Neural progenitor cell (in vitro differentiated cells): ENCODE data around the gene ANKRD53. TPM values are rescaled to one million over a fixed set of nuclear protein-coding genes. Genes with fewer than 3 reads are reported as not detected.
"Not testable (repeated sequence)": the region's sequence is repeated elsewhere in the genome, so short reads cannot be mapped to it uniquely, and the experiment has no call there.

Experiments used
- DNase-seq: peaks from one replicate; pipeline ENCODE4 v3.0.0-alpha.2; 2016; ENCODE audit warnings: low spot score
- H2AFZ ChIP-seq: fragments of 200-600 bp; sonication (generic); replicated peaks from 2 replicates; pipeline ENCODE4 v1.6.1; 2016; ENCODE audit warnings: antibody characterized with exemption
- H3F3A ChIP-seq: fragments of 200-600 bp; sonication (generic); 2 replicates; pipeline ENCODE4 v1.6.1; 2016; ENCODE audit warnings: antibody characterized with exemption, low read depth
- H3K27ac ChIP-seq: fragments of 200-600 bp; sonication (generic); 2 replicates; pipeline ENCODE4 v1.5.1; 2016; ENCODE audit warnings: mild to moderate bottlenecking
- H3K27me3 ChIP-seq: fragments of 200-600 bp; sonication (generic); 2 replicates; pipeline ENCODE4 v1.6.1; 2016; ENCODE audit warnings: mild to moderate bottlenecking, moderate library complexity
- H3K36me3 ChIP-seq: fragments of 200-600 bp; sonication (generic); 2 replicates; pipeline ENCODE4 v1.5.1; 2016
- H3K4me1 ChIP-seq: fragments of 200-600 bp; sonication (generic); 2 replicates; pipeline ENCODE4 v1.6.1; 2016; ENCODE audit warnings: mixed run types
- H3K4me2 ChIP-seq: fragments of 200-600 bp; sonication (generic); 2 replicates; pipeline ENCODE4 v1.6.1; 2016
- H3K4me3 ChIP-seq: fragments of 200-600 bp; sonication (generic); 2 replicates; pipeline ENCODE4 v1.5.1; 2016
- H3K79me2 ChIP-seq: fragments of 200-600 bp; sonication (generic); 2 replicates; pipeline ENCODE4 v1.6.1; 2016; ENCODE audit warnings: low read depth
- H3K9ac ChIP-seq: fragments of 200-600 bp; sonication (generic); 2 replicates; pipeline ENCODE4 v1.6.1; 2016
- H3K9me3 ChIP-seq: fragments of 200-600 bp; sonication (generic); 2 replicates; pipeline ENCODE4 v1.5.1; 2016; ENCODE audit warnings: low read depth
- H4K20me1 ChIP-seq: fragments of 200-600 bp; sonication (generic); 2 replicates; pipeline ENCODE4 v1.6.1; 2016; ENCODE audit warnings: low read depth
- H3K27ac Mint-ChIP-seq: 3 replicates; pipeline ENCODE4 v1.8.0; 2021; ENCODE audit warnings: mixed read lengths
- H3K27me3 Mint-ChIP-seq: 2 replicates; pipeline ENCODE4 v1.8.0; 2022; ENCODE audit warnings: low read depth, mild to moderate bottlenecking, inconsistent platforms, moderate library complexity, mixed read lengths; ENCODE audit not compliant: insufficient read depth
- H3K36me3 Mint-ChIP-seq: 3 replicates; pipeline ENCODE4 v1.8.0; 2021; ENCODE audit warnings: mixed read lengths
- H3K4me1 Mint-ChIP-seq: 3 replicates; pipeline ENCODE4 v1.8.0; 2021; ENCODE audit warnings: mixed read lengths
- H3K4me3 Mint-ChIP-seq: 3 replicates; pipeline ENCODE4 v1.8.0; 2021; ENCODE audit warnings: mild to moderate bottlenecking, moderate library complexity, mixed read lengths
- H3K9me3 Mint-ChIP-seq: 3 replicates; pipeline ENCODE4 v1.8.0; 2020; ENCODE audit warnings: mixed read lengths
- EZH2 ChIP-seq: fragments of 200-600 bp; sonication (generic); IDR thresholded peaks from 2 replicates; pipeline ENCODE4 v1.6.1; 2017; ENCODE audit warnings: antibody characterized with exemption, mild to moderate bottlenecking, moderate library complexity
- EZH2phosphoT487 ChIP-seq: fragments of 200-600 bp; sonication (generic); IDR thresholded peaks from 2 replicates; pipeline ENCODE4 v1.6.1; 2017; ENCODE audit warnings: antibody characterized with exemption
- total RNA-seq: library from RNA; depleted of rRNA; stranded (reverse); fragments of >200 nt; gene quantifications from 2 replicates; pipeline ENCODE4 v1.2.3, GENCODE V29; 2015; ENCODE audit warnings: low replicate concordance
- TF ChIP-seq, protein P1 (sequence below): fragments of 200-600 bp; sonication (generic); IDR thresholded peaks from 2 replicates; pipeline ENCODE4 v1.5.1; 2017; ENCODE audit warnings: antibody characterized with exemption, mild to moderate bottlenecking

ANKRD53 gene
- total RNA-seq, 1 donor from 2014 or later = not detected

- no peaks in the 10 kb centered on the region for H3K9me3 Mint-ChIP-seq
- Histone ChIP-seq H3F3A (peaks cover 7% of the 10 kb centered on the region), H2AFZ (no peak overlapping the region), H3K9ac (no peak overlapping the region), H3K9me3 (no peaks in the 10 kb centered on the region), H3K79me2 (no peaks in the 10 kb centered on the region), H3K36me3 (no peaks in the 10 kb centered on the region), H3K27ac (no peak overlapping the region), H3K4me1 (peaks cover 7% of the 10 kb centered on the region), H4K20me1 (no peaks in the 10 kb centered on the region), H3K4me3 (no peak overlapping the region), H3K4me2 (no peak overlapping the region), H3K27me3 (peaks cover 12% of the 10 kb centered on the region)
- H3K4me3 Mint-ChIP-seq = no peak overlapping the region
- H3K36me3 Mint-ChIP-seq = no peaks in the 10 kb centered on the region
- TF ChIP-seq EZH2phosphoT487 (no peak), EZH2 (no peak)
- TF ChIP-seq, protein P1, sequence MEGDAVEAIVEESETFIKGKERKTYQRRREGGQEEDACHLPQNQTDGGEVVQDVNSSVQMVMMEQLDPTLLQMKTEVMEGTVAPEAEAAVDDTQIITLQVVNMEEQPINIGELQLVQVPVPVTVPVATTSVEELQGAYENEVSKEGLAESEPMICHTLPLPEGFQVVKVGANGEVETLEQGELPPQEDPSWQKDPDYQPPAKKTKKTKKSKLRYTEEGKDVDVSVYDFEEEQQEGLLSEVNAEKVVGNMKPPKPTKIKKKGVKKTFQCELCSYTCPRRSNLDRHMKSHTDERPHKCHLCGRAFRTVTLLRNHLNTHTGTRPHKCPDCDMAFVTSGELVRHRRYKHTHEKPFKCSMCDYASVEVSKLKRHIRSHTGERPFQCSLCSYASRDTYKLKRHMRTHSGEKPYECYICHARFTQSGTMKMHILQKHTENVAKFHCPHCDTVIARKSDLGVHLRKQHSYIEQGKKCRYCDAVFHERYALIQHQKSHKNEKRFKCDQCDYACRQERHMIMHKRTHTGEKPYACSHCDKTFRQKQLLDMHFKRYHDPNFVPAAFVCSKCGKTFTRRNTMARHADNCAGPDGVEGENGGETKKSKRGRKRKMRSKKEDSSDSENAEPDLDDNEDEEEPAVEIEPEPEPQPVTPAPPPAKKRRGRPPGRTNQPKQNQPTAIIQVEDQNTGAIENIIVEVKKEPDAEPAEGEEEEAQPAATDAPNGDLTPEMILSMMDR = no peak
- H3K27ac Mint-ChIP-seq = no peak overlapping the region
- H3K4me1 Mint-ChIP-seq = peaks cover 5% of the 10 kb centered on the region
- no peak for DNase-seq
- peaks cover 4% of the 10 kb centered on the region for H3K27me3 Mint-ChIP-seq
Measured at GRCh38 chr2:71006955-71007799, 28.7 kb downstream of the ANKRD53 start.

DNA sequence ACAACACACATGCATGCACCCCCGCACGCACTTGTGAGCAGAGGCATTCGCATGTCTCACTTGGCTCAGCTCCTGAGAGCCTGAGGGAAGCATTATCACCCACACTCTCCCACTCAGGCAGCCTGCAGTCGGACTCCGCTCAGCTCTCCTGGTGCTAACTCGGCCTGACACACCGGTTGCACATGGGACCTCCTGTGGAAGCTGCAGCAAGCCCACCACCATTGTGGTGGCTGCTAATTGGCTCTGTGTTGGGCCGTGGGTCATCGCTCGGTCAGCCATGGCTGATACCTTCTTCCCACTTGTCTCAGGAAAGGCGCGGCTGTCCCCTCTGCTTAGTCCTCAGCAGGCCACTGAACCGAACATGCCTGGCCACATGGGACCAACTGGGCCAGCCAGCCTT lies 29.9 kb downstream of the ANKRD53 start:
- H3K9ac ChIP-seq = no peak overlapping the region
- peaks cover 4% of the 10 kb centered on the region for H3K27me3 Mint-ChIP-seq
- no peak overlapping the region for H3K4me3 Mint-ChIP-seq
- H3K4me2 ChIP-seq = no peak overlapping the region
- no peaks in the 10 kb centered on the region for H3K9me3 ChIP-seq
- DNase-seq = peak; percentile 24
- H3K36me3 ChIP-seq = no peaks in the 10 kb centered on the region
- H3K9me3 Mint-ChIP-seq = no peaks in the 10 kb centered on the region
- no peaks in the 10 kb centered on the region for H3K79me2 ChIP-seq
- no peak overlapping the region for H3K27ac ChIP-seq
- no peaks in the 10 kb centered on the region for H3K4me1 ChIP-seq
- H4K20me1 ChIP-seq = no peaks in the 10 kb centered on the region
- H2AFZ ChIP-seq = no peak overlapping the region
- no peaks in the 10 kb centered on the region for H3F3A ChIP-seq
- H3K36me3 Mint-ChIP-seq = no peaks in the 10 kb centered on the region
- H3K4me1 Mint-ChIP-seq = no peaks in the 10 kb centered on the region
- no peak overlapping the region for H3K4me3 ChIP-seq
- H3K27ac Mint-ChIP-seq = no peak overlapping the region
- H3K27me3 ChIP-seq = peaks cover 23% of the 10 kb centered on the region
- TF ChIP-seq EZH2 (no peak), EZH2phosphoT487 (no peak)
- TF ChIP-seq, protein P1 = no peak

- not testable (repeated sequence) for H3K4me1 Mint-ChIP-seq, H3K9me3 Mint-ChIP-seq, H3K4me2 ChIP-seq, H2AFZ ChIP-seq, H3K27ac ChIP-seq, H3F3A ChIP-seq, H3K79me2 ChIP-seq, H4K20me1 ChIP-seq, H3K9me3 ChIP-seq, H3K4me1 ChIP-seq, H3K4me3 ChIP-seq, H3K9ac ChIP-seq, H3K36me3 Mint-ChIP-seq, H3K27ac Mint-ChIP-seq, H3K4me3 Mint-ChIP-seq, H3K36me3 ChIP-seq, DNase-seq, H3K27me3 Mint-ChIP-seq
- H3K27me3 ChIP-seq = peaks cover 32% of the 10 kb centered on the region
Measured at GRCh38 chr2:71011786-71012185, 33.4 kb downstream of the ANKRD53 start.

DNA sequence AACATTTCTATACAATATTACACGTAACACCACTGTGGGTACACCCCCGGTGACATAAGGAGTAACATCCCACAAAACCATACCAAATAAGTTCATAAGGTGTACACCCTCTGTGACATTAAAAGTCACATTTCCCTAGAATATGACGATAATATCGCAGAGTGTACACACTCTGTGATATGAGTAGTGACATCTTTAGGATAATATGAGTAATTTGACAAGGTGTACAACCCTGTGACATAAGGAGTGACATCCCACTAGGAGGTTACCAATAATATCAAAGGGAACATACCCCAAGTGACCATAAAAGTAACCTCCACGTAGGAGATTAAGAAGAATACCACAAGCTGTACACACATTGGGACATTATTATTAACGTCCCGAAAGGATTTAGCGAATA lies 40.2 kb downstream of the ANKRD53 start:
- peaks cover 10% of the 10 kb centered on the region for H3K27me3 ChIP-seq
- no peaks in the 10 kb centered on the region for H3K79me2 ChIP-seq
- no peaks in the 10 kb centered on the region for H3K36me3 ChIP-seq
- peaks cover 12% of the 10 kb centered on the region for H3K4me1 ChIP-seq
- no peaks in the 10 kb centered on the region for H3F3A ChIP-seq
- Mint-ChIP-seq H3K4me1 (peaks cover 14% of the 10 kb centered on the region), H3K9me3 (peaks cover 3% of the 10 kb centered on the region), H3K4me3 (no peak overlapping the region), H3K27ac (no peak overlapping the region), H3K27me3 (no peaks in the 10 kb centered on the region), H3K36me3 (no peaks in the 10 kb centered on the region)
- TF ChIP-seq, protein P1 = no peak
- TF ChIP-seq EZH2phosphoT487 (no peak), EZH2 (no peak)
- H2AFZ ChIP-seq = no peak overlapping the region
- H3K9me3 ChIP-seq = no peaks in the 10 kb centered on the region
- no peaks in the 10 kb centered on the region for H4K20me1 ChIP-seq
- no peak overlapping the region for H3K4me3 ChIP-seq
- H3K4me2 ChIP-seq = no peak overlapping the region
- no peak for DNase-seq
- no peak overlapping the region for H3K27ac ChIP-seq
- no peak overlapping the region for H3K9ac ChIP-seq

DNA sequence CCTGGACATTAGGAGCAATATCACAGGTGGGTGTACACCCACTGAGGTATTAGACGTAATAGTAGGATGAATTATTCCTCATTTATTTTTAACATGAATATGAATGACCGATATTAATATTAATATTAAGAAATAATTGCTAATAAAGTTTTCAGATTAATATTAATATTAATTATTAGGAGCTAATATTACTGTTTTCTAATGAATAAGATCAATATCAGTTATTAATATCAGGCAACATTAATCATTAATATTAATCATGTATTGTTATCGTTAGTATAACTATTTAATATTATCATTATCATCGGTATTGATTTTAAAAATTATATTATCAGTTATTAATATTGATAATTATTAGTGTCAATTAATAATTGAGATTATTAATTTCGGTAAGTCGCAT lies 41.6 kb downstream of the ANKRD53 start:
- not testable (repeated sequence) for H3K4me2 ChIP-seq, H3K27ac ChIP-seq, H3K9me3 ChIP-seq, H3K4me3 Mint-ChIP-seq, H4K20me1 ChIP-seq, H3K9ac ChIP-seq, H3K9me3 Mint-ChIP-seq, DNase-seq, H3K27me3 ChIP-seq, H3K27ac Mint-ChIP-seq, H3K36me3 Mint-ChIP-seq, H2AFZ ChIP-seq, H3K36me3 ChIP-seq, H3F3A ChIP-seq, H3K4me3 ChIP-seq, H3K27me3 Mint-ChIP-seq, H3K79me2 ChIP-seq
- peaks cover 14% of the 10 kb centered on the region for H3K4me1 Mint-ChIP-seq
- peaks cover 12% of the 10 kb centered on the region for H3K4me1 ChIP-seq
